ENCODE data around the gene PPARGC1A.

The PPARGC1A gene

GRCh38 chr4:23774909-23775308 is 114.9 kb downstream of the PPARGC1A start:
- DNase-seq (ENCODE audit: low spot score) = no peak

GRCh38 chr4:23773884-23774636 is 115.8 kb downstream of the PPARGC1A start:
- DNase-seq (ENCODE audit: low spot score) = no peak

- no peak for DNase-seq (ENCODE audit: low spot score)
These were observed 119.8 kb downstream of the PPARGC1A start for GRCh38 chr4:23770011-23770410.

- DNase-seq (ENCODE audit: low spot score) = no peak
These were observed 120.4 kb downstream of the PPARGC1A start for GRCh38 chr4:23769406-23769805.

- no peak for DNase-seq (ENCODE audit: low spot score)
These were observed 121.3 kb downstream of the PPARGC1A start for GRCh38 chr4:23768541-23768940.

GRCh38 chr4:23766344-23766743 is 123.5 kb downstream of the PPARGC1A start:
- DNase-seq (ENCODE audit: low spot score) = no peak

- no peak for DNase-seq (ENCODE audit: low spot score)
These were observed 126.3 kb downstream of the PPARGC1A start for GRCh38 chr4:23763559-23763958.

- DNase-seq (ENCODE audit: low spot score) = no peak
These were observed 127.3 kb downstream of the PPARGC1A start for GRCh38 chr4:23762551-23762950.

- no peak for DNase-seq (ENCODE audit: low spot score)
These were observed 130.8 kb downstream of the PPARGC1A start for GRCh38 chr4:23759066-23759465.

- no peak for DNase-seq (ENCODE audit: low spot score)
These were observed 135.2 kb downstream of the PPARGC1A start for GRCh38 chr4:23754688-23755087.

- no peak for DNase-seq (ENCODE audit: low spot score)
These were observed 139.7 kb downstream of the PPARGC1A start for GRCh38 chr4:23750125-23750524.

- DNase-seq (ENCODE audit: low spot score) = peak; percentile 64
These were observed 142.5 kb downstream of the PPARGC1A start for GRCh38 chr4:23747281-23747735.

- no peak for DNase-seq (ENCODE audit: low spot score)
These were observed 143.2 kb downstream of the PPARGC1A start for GRCh38 chr4:23746672-23747071.

GRCh38 chr4:23746027-23746426 is 143.8 kb downstream of the PPARGC1A start:
- no peak for DNase-seq (ENCODE audit: low spot score)

- no peak for DNase-seq (ENCODE audit: low spot score)
These were observed 144.5 kb downstream of the PPARGC1A start for GRCh38 chr4:23745377-23745776.

All from Ammon's horn (tissue), 1 donor.